Smooth muscle cell (in vitro differentiated cells): ENCODE data around the gene L1CAM. TPM values are rescaled to one million over a fixed set of nuclear protein-coding genes. Genes with fewer than 3 reads are reported as not detected.

Experiments used
- DNase-seq: peaks from one replicate; lab custom pipeline; 2025; ENCODE audit not compliant: unreplicated experiment; lab: John Stamatoyannopoulos, UW
- H2AFZ ChIP-seq: fragments of 200-600 bp; sonication (generic); 2 replicates; pipeline ENCODE4 v1.6.0; 2016; ENCODE audit warnings: antibody characterized with exemption, low read depth, mild to moderate bottlenecking
- H3F3A ChIP-seq: fragments of 200-600 bp; sonication (generic); 2 replicates; pipeline ENCODE4 v1.6.0; 2017; ENCODE audit warnings: antibody characterized with exemption, low read depth
- H3K27ac ChIP-seq: fragments of 200-600 bp; sonication (generic); 2 replicates; pipeline ENCODE4 v1.5.1; 2016; ENCODE audit warnings: low read depth, mild to moderate bottlenecking
- H3K27me3 ChIP-seq: fragments of 200-600 bp; sonication (generic); 2 replicates; pipeline ENCODE4 v1.6.1; 2016; ENCODE audit warnings: low read depth, mild to moderate bottlenecking
- H3K36me3 ChIP-seq: fragments of 200-600 bp; sonication (generic); 2 replicates; pipeline ENCODE4 v1.5.1; 2016; ENCODE audit warnings: low read depth
- H3K4me1 ChIP-seq: fragments of 200-600 bp; sonication (generic); 2 replicates; pipeline ENCODE4 v1.5.1; 2016; ENCODE audit warnings: low read depth
- H3K4me2 ChIP-seq: fragments of 200-600 bp; sonication (generic); 2 replicates; pipeline ENCODE4 v1.6.0; 2016; ENCODE audit warnings: mild to moderate bottlenecking
- H3K4me3 ChIP-seq: fragments of 200-600 bp; sonication (generic); 2 replicates; pipeline ENCODE4 v1.5.1; 2016; ENCODE audit warnings: mild to moderate bottlenecking
- H3K79me2 ChIP-seq: fragments of 200-600 bp; sonication (generic); 2 replicates; pipeline ENCODE4 v1.6.0; 2016; ENCODE audit warnings: low read depth, mild to moderate bottlenecking
- H3K9ac ChIP-seq: fragments of 200-600 bp; sonication (generic); 2 replicates; pipeline ENCODE4 v1.6.0; 2016; ENCODE audit warnings: low read depth
- H3K9me3 ChIP-seq: fragments of 200-600 bp; sonication (generic); replicated peaks from 2 replicates; pipeline ENCODE4 v1.5.1; 2016; ENCODE audit warnings: low read depth
- H4K20me1 ChIP-seq: fragments of 200-600 bp; sonication (generic); 2 replicates; pipeline ENCODE4 v1.6.0; 2016; ENCODE audit warnings: low read depth
- WGBS: methylation state at CpG from one replicate; pipeline ENCODE4 v1.1.7; 2016; ENCODE audit warnings: low lambda C conversion rate; 5-methylcytosine and 5-hydroxymethylcytosine counted together
- polyA plus RNA-seq: library from polyadenylated mRNA; unstranded; fragments of >200 nt; fragmentation: Nextera tagmentation; extraction: Ambion mirVana; gene quantifications from 2 replicates; pipeline ENCODE4 v1.2.1, GENCODE V29; 2016
- total RNA-seq: library from RNA; depleted of rRNA; stranded (reverse); fragments of >200 nt; gene quantifications from 2 replicates; pipeline ENCODE4 v1.2.3, GENCODE V29; 2014
- TF ChIP-seq, protein P1 (sequence below): fragments of 200-600 bp; sonication (generic); IDR thresholded peaks from 2 replicates; pipeline ENCODE4 v1.5.1; 2017; ENCODE audit warnings: borderline replicate concordance, mild to moderate bottlenecking, antibody characterized with exemption; ENCODE audit not compliant: insufficient read depth, poor library complexity, severe bottlenecking

L1CAM gene
- total and polyA plus RNA-seq, 2 experiments from 2014 or later, result 27.2 to 68.7 TPM

DNA sequence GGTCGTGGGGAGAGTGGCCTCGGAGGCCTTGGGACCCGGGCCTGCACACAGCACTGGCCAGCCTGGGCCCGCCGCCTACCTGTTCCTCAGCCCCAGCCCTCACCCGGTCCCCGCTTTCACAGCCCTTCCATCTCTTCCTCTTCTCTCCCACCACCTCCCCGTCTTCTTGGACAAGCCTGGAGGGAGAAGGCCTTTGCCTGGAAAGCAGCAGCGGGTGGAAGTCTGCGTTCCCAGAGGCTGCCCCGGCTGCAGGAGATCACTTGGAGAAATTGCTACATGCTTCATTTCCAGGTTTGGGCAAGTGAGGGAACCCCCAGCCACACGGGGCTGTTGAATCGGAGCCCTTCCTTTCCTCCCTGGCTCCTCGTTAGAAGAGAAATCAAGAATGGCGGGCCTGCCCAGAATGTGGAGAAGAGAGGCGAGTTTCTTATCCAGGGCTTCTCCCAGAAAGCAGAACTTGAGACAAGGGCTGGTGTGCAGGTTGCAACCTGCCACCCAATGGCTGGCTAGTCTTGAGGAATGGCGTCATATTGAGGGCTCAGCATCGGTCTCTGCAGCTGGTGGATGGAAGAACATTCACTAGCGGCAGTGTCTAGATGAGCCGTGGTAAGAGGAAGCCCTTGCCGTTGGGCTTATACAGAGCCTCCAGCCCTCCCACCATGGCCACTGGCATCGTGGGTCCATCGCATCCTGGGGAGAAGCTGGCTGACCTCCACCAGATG, 54.4 kb downstream of the L1CAM start:
- WGBS, result 81% methylated on average over 18 of the region's 23 CpGs

DNA sequence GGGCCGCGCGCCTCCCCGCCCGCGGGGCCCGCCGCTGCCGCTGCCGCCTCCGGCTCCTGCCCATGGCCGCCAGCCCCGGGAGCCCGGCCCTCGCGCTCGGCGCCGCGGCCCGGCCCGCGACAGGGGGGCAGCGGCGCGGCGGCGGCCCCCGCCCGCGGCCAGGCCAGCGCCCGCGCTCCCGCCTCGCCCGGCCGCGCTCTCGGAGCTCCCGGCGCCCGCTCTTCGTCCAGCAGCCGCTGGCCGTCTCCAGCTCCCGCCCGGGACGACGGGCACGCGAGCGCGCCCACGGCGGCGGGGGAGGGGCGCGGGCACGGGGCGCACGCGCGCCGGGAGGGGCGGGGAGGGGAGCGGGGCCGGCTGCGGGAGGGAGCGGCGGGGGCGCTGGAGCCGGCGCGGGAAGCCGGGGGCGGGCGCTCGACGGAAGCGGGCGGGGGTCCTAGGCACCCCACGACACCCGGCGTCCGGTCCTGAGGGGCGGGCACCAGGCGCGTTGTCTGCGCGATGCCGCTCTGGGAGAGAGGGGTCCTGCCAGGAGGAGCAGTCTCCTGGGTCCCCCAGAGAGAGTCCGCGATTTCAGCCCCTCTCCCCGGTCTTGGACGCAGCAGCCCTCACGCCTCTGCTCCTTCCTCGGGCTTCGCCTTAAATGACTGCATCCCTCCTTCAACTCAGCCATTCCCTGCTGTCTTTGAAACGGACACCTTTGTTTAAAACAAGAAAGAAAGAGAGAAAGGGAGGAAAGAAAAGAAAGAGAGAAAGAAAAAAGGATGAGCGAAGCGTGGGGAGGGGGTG, 55.1 kb downstream of the L1CAM start:
- Histone ChIP-seq H3K27me3 (peaks cover 5% of the 10 kb centered on the region), H3K9me3 (no peaks in the 10 kb centered on the region), H3K27ac (no peak overlapping the region), H4K20me1 (no peaks in the 10 kb centered on the region), H3K36me3 (no peaks in the 10 kb centered on the region), H3F3A (no peaks in the 10 kb centered on the region), H3K4me3 (no peak overlapping the region), H3K4me1 (peaks cover 6% of the 10 kb centered on the region), H2AFZ (no peak overlapping the region), H3K79me2 (no peaks in the 10 kb centered on the region), H3K9ac (no peak overlapping the region), H3K4me2 (no peak overlapping the region)
- WGBS, result 50% methylated on average over 7 of the region's 102 CpGs
- TF ChIP-seq, protein P1, sequence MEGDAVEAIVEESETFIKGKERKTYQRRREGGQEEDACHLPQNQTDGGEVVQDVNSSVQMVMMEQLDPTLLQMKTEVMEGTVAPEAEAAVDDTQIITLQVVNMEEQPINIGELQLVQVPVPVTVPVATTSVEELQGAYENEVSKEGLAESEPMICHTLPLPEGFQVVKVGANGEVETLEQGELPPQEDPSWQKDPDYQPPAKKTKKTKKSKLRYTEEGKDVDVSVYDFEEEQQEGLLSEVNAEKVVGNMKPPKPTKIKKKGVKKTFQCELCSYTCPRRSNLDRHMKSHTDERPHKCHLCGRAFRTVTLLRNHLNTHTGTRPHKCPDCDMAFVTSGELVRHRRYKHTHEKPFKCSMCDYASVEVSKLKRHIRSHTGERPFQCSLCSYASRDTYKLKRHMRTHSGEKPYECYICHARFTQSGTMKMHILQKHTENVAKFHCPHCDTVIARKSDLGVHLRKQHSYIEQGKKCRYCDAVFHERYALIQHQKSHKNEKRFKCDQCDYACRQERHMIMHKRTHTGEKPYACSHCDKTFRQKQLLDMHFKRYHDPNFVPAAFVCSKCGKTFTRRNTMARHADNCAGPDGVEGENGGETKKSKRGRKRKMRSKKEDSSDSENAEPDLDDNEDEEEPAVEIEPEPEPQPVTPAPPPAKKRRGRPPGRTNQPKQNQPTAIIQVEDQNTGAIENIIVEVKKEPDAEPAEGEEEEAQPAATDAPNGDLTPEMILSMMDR, result no peak
- no peak for DNase-seq

More for the DNA sequence above, 54.4 kb downstream of the L1CAM start:
- no peak overlapping the region for H3K27ac ChIP-seq
- no peak overlapping the region for H3K4me2 ChIP-seq
- no peaks in the 10 kb centered on the region for H4K20me1 ChIP-seq
- no peak overlapping the region for H3K4me3 ChIP-seq
- H3F3A ChIP-seq, result no peaks in the 10 kb centered on the region
- no peaks in the 10 kb centered on the region for H3K79me2 ChIP-seq
- no peaks in the 10 kb centered on the region for H3K36me3 ChIP-seq
- H2AFZ ChIP-seq, result no peak overlapping the region
- no peak overlapping the region for H3K9ac ChIP-seq
- H3K9me3 ChIP-seq, result no peaks in the 10 kb centered on the region
- DNase-seq, result no peak
- TF ChIP-seq, protein P1, result no peak
- peaks cover 6% of the 10 kb centered on the region for H3K4me1 ChIP-seq
- peaks cover 5% of the 10 kb centered on the region for H3K27me3 ChIP-seq

DNA sequence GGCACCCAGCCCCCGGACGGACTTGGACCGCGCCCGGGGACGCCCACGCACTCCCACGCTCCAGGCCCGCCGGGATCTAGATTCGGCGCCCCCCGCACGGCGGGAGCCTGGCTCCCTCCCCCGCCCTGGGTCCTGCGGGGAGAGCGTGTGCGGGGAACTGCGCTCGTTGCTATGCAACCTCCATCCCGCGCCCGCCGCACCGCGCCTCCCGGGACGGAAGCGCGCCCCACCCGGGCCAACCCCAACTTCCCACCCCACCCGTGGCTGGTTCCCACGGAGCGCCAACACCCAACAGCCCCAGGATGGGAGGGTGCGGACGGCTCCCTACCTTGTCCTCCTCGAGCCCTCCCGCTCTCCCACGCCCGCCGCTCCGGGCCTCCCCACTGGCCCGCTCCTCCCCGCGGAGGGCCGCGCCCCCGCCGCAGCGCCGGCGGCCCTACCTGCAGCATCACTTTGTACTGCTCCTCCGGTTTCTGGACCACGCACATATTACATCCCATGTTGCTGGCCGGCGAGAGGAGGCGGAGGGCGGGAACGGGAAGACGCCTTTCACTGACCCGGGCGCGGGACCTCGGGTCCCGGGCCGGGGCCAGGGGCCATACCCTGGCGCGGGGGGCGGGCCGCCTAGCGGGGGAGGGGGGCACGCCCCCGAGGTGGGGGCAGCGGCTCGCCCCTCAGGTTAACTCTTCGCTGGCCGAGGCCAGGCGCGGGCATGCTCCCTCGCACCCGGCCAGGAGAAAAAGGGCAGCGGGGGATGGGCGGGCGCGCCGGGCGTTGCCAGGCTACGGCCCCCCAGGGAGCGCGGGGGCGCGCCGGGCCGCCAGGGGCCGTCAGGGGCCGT, 56.0 kb downstream of the L1CAM start, which contains the start of gene PDZD4:
PDZD4 (minus strand) TSS at position 746 of the 841 bp plus-strand sequence; CDS start at position 500, 246 bp downstream.
- H3K4me1 ChIP-seq, result peaks cover 6% of the 10 kb centered on the region
- 31% methylated on average over 59 of the region's 97 CpGs for WGBS
- DNase-seq, result no peak
- no peak within 1 kb of the TSS for H3K27ac ChIP-seq
- peak within 1 kb of the TSS; percentile 41 for H3K4me3 ChIP-seq
- H3K4me2 ChIP-seq, result peak within 1 kb of the TSS; percentile 84
- no peaks in the 10 kb centered on the region for H3K36me3 ChIP-seq
- no peaks in the 10 kb centered on the region for H3F3A ChIP-seq
- no peaks in the 10 kb centered on the region for H4K20me1 ChIP-seq
- TF ChIP-seq, protein P1, result no peak
- peaks cover 5% of the 10 kb centered on the region for H3K27me3 ChIP-seq
- no peak within 1 kb of the TSS for H2AFZ ChIP-seq
- H3K9ac ChIP-seq, result no peak within 1 kb of the TSS
- no peaks in the 10 kb centered on the region for H3K9me3 ChIP-seq
- no peaks in the 10 kb centered on the region for H3K79me2 ChIP-seq
